Neural cell (in vitro differentiated cells): ENCODE measurements around the gene EIF4G3. TPM values are rescaled to one million over a fixed set of nuclear protein-coding genes. Genes with fewer than 3 reads are reported as not detected.
A peak's percentile ranks its signal among the peaks of the same experiment; 100 is the strongest.
"Not testable (repeated sequence)": the region's sequence is repeated elsewhere in the genome, so short reads cannot be mapped to it uniquely, and the experiment has no call there.

Experiments used
- H2AFZ ChIP-seq: fragments of 200-600, 300-800 bp; sonication (generic), shearing (Covaris generic); 2 replicates; pipeline ENCODE4 v1.6.0; 2014; ENCODE audit warnings: low read depth, mild to moderate bottlenecking, antibody characterized with exemption, low read length, moderate library complexity
- H3F3A ChIP-seq: fragments of 200-600 bp; shearing (Covaris generic); 2 replicates; pipeline ENCODE4 v1.6.1; 2016; ENCODE audit warnings: mild to moderate bottlenecking, moderate library complexity, mixed read lengths, antibody characterized with exemption, low read length; ENCODE audit not compliant: insufficient read depth, poor library complexity, severe bottlenecking
- H3K27ac ChIP-seq: fragments of 200-600, 300-800 bp; sonication (generic), shearing (Covaris generic); 2 replicates; pipeline ENCODE4 v1.5.1; 2014; ENCODE audit warnings: mild to moderate bottlenecking, low read length, moderate library complexity
- H3K27me3 ChIP-seq: fragments of 300-800, 200-600 bp; sonication (generic), shearing (Covaris generic); 2 replicates; pipeline ENCODE4 v1.6.0; 2014; ENCODE audit warnings: mild to moderate bottlenecking, low read depth, low read length, moderate library complexity; ENCODE audit not compliant: insufficient read depth
- H3K36me3 ChIP-seq: fragments of 300-800, 200-600 bp; sonication (generic), shearing (Covaris generic); 2 replicates; pipeline ENCODE4 v1.5.1; 2014; ENCODE audit warnings: mild to moderate bottlenecking, antibody characterized with exemption, low read length, moderate library complexity; ENCODE audit not compliant: insufficient read depth
- H3K4me2 ChIP-seq: fragments of 300-800, 200-600 bp; sonication (generic), shearing (Covaris generic); 2 replicates; pipeline ENCODE4 v1.6.0; 2014; ENCODE audit warnings: mild to moderate bottlenecking, low read length
- H3K4me3 ChIP-seq: fragments of 300-800, 200-600 bp; sonication (generic), shearing (Covaris generic); 2 replicates; pipeline ENCODE4 v1.5.1; 2014; ENCODE audit warnings: mild to moderate bottlenecking, low read length, moderate library complexity
- H3K79me2 ChIP-seq: fragments of 200-600 bp; shearing (Covaris generic); replicated peaks from 2 replicates; pipeline ENCODE4 v1.6.0; 2014; ENCODE audit warnings: mild to moderate bottlenecking, low read length, moderate library complexity; ENCODE audit not compliant: insufficient read depth
- H3K9ac ChIP-seq: fragments of 300-800, 200-600 bp; sonication (generic), shearing (Covaris generic); 2 replicates; pipeline ENCODE4 v1.6.1; 2016; ENCODE audit warnings: mild to moderate bottlenecking, low read length, mixed read lengths
- H3K9me2 ChIP-seq: fragments of 200-600 bp; shearing (Covaris generic); 2 replicates; pipeline ENCODE4 v1.6.1; 2016; ENCODE audit warnings: mild to moderate bottlenecking, low read length, mixed read lengths; ENCODE audit not compliant: insufficient read depth
- H3K9me3 ChIP-seq: fragments of 200-600, 300-800 bp; sonication (generic), shearing (Covaris generic); 2 replicates; pipeline ENCODE4 v1.6.1; 2016; ENCODE audit warnings: mild to moderate bottlenecking, mixed run types, low read length, moderate library complexity, mixed read lengths
- H4K20me1 ChIP-seq: fragments of 200-600 bp; shearing (Covaris generic); 2 replicates; pipeline ENCODE4 v1.6.1; 2016; ENCODE audit warnings: mild to moderate bottlenecking, mixed run types; ENCODE audit not compliant: insufficient read depth
- CTCF ChIP-seq: fragments of 450-650 bp; IDR thresholded peaks from 2 replicates; pipeline ENCODE4 v1.5.1; 2014; ENCODE audit warnings: antibody characterized with exemption, mild to moderate bottlenecking, moderate library complexity; ENCODE audit not compliant: poor library complexity, severe bottlenecking
- EP300 ChIP-seq: fragments of 450-650 bp; conservative IDR thresholded peaks from 2 replicates; pipeline ENCODE4 v1.6.1; 2014; ENCODE audit warnings: antibody characterized with exemption, mild to moderate bottlenecking, moderate library complexity; ENCODE audit not compliant: poor library complexity, severe bottlenecking
- MXI1 ChIP-seq: fragments of 450-650 bp; conservative IDR thresholded peaks from 2 replicates; pipeline ENCODE4 v1.6.1; 2014; ENCODE audit warnings: antibody characterized with exemption, mild to moderate bottlenecking; ENCODE audit not compliant: poor library complexity, severe bottlenecking
- POLR2AphosphoS5 ChIP-seq: IDR thresholded peaks from 2 replicates; pipeline ENCODE4 v1.6.1; 2012
- TAF1 ChIP-seq: IDR thresholded peaks from 2 replicates; pipeline ENCODE4 v1.6.1; 2012; ENCODE audit warnings: low read depth
- polyA plus RNA-seq: library from polyadenylated mRNA; depleted of rRNA; stranded (reverse); fragments of >200 nt; gene quantifications from 2 replicates; pipeline ENCODE4 v1.2.3, GENCODE V29; 2014
- TF ChIP-seq, protein P1 (sequence below): IDR thresholded peaks from 2 replicates; pipeline ENCODE4 v1.6.1; 2012; ENCODE audit warnings: borderline replicate concordance

The EIF4G3 gene
- polyA plus RNA-seq, 1 donor from 2014 or later: 56.9 TPM

GRCh38 chr1:21174654-21175323 is 1.9 kb downstream of the EIF4G3 start:
- Histone ChIP-seq H3K79me2 (peaks cover 51% of the 10 kb centered on the region), H3K9ac (peak overlapping the region; percentile 91), H3K27me3 (no peaks in the 10 kb centered on the region), H4K20me1 (peaks cover 10% of the 10 kb centered on the region), H3K4me2 (peak overlapping the region; percentile 79), H3K36me3 (no peaks in the 10 kb centered on the region), H3K9me3 (no peaks in the 10 kb centered on the region), H3F3A (no peaks in the 10 kb centered on the region), H3K4me3 (peak overlapping the region; percentile 98), H3K27ac (peak overlapping the region; percentile 80), H3K9me2 (no peaks in the 10 kb centered on the region), H2AFZ (no peak overlapping the region)
- no peak for TF ChIP-seq MXI1
- TF ChIP-seq POLR2AphosphoS5: peak; percentile 6

DNA sequence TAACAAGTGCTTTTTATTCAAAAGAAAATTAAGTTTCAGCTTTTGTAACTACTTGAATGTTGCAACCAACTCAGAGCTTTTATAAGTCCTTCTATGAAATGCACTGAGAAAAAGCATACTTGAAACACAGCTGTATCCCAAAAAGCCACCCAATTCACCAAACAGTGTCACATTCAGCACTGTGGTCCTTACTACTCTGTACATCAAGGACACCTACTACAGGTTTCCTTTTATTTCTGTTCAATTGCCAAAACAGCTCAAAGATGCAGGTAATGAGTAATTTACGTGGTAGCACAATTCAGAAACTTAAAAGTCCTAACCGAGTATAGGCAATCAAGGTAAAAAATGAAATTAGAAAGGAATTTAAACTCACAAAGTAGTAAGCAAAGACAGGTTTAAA is 2.5 kb downstream of the EIF4G3 start:
- H3K79me2 ChIP-seq: peaks cover 56% of the 10 kb centered on the region
- H3F3A ChIP-seq: no peaks in the 10 kb centered on the region
- H3K4me2 ChIP-seq: peak overlapping the region; percentile 79
- H3K9me3 ChIP-seq: no peaks in the 10 kb centered on the region
- H4K20me1 ChIP-seq: peaks cover 10% of the 10 kb centered on the region
- H3K27ac ChIP-seq: peak overlapping the region; percentile 80
- H2AFZ ChIP-seq: no peak overlapping the region
- H3K36me3 ChIP-seq: no peaks in the 10 kb centered on the region
- H3K9ac ChIP-seq: peak overlapping the region; percentile 91
- no peaks in the 10 kb centered on the region for H3K9me2 ChIP-seq
- TF ChIP-seq, protein P1, sequence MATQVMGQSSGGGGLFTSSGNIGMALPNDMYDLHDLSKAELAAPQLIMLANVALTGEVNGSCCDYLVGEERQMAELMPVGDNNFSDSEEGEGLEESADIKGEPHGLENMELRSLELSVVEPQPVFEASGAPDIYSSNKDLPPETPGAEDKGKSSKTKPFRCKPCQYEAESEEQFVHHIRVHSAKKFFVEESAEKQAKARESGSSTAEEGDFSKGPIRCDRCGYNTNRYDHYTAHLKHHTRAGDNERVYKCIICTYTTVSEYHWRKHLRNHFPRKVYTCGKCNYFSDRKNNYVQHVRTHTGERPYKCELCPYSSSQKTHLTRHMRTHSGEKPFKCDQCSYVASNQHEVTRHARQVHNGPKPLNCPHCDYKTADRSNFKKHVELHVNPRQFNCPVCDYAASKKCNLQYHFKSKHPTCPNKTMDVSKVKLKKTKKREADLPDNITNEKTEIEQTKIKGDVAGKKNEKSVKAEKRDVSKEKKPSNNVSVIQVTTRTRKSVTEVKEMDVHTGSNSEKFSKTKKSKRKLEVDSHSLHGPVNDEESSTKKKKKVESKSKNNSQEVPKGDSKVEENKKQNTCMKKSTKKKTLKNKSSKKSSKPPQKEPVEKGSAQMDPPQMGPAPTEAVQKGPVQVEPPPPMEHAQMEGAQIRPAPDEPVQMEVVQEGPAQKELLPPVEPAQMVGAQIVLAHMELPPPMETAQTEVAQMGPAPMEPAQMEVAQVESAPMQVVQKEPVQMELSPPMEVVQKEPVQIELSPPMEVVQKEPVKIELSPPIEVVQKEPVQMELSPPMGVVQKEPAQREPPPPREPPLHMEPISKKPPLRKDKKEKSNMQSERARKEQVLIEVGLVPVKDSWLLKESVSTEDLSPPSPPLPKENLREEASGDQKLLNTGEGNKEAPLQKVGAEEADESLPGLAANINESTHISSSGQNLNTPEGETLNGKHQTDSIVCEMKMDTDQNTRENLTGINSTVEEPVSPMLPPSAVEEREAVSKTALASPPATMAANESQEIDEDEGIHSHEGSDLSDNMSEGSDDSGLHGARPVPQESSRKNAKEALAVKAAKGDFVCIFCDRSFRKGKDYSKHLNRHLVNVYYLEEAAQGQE: no peak
- TF ChIP-seq MXI1: no peak
- no peak for TF ChIP-seq TAF1
- TF ChIP-seq CTCF: no peak
- no peak for TF ChIP-seq EP300
- no peak for TF ChIP-seq POLR2AphosphoS5
- H3K4me3 ChIP-seq: peak overlapping the region; percentile 98
- no peaks in the 10 kb centered on the region for H3K27me3 ChIP-seq

DNA sequence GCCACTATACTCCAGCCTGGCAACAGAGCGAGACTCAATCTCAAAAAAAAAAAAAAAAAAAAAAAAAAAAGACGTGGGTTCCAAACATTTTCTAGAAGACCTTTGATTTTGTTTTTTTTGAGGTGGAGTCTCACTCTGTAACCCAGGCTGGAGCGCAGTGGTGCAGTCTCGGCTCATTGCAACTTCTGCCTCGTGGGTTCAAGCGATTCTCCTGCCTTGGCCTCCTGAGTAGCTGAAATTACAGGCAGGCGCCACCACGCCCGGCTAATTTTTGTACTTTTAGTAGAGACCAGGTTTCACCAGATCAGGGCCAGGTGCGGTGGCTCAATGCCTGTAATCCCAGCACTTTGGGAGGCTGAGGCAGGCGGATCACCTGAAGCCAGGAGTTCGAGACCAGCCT is 3.6 kb downstream of the EIF4G3 start:
- peaks cover 62% of the 10 kb centered on the region for H3K79me2 ChIP-seq
- H3K27ac ChIP-seq, H3K36me3 ChIP-seq, H3K9ac ChIP-seq, H3K9me3 ChIP-seq, H2AFZ ChIP-seq, H3K4me2 ChIP-seq, H3K27me3 ChIP-seq, H3F3A ChIP-seq, H3K9me2 ChIP-seq: not testable (repeated sequence)
- peak overlapping the region; percentile 98 for H3K4me3 ChIP-seq
- H4K20me1 ChIP-seq: peaks cover 10% of the 10 kb centered on the region

DNA sequence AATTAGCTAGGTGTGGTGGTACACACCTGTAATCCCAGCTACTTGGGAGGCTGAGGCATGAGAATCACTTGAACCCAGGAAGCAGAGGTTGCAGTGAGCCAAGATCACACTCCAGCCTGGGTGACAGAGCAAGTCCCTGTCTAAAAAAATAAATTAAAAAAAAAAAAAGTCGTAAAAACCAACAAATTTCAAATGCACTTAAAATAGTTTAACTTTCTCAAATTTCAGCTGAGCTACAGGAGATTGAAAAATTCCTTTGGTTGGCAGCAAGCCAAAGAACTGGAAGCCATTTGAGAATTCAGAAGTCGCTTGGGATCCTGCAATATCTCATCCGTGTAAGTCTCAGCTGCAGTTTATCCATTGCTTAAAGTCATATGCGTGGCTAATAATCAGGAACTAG is 5.9 kb downstream of the EIF4G3 start:
- H3K4me2 ChIP-seq, H3K9me3 ChIP-seq, H3K36me3 ChIP-seq, H3K27ac ChIP-seq, H3K9me2 ChIP-seq, H3K27me3 ChIP-seq, H3K9ac ChIP-seq, H2AFZ ChIP-seq, H3F3A ChIP-seq, H3K4me3 ChIP-seq: not testable (repeated sequence)
- peaks cover 80% of the 10 kb centered on the region for H3K79me2 ChIP-seq
- H4K20me1 ChIP-seq: peaks cover 10% of the 10 kb centered on the region
